A549 (cell line): ENCODE data around the gene ANGEL2. TPM values are rescaled to one million over a fixed set of nuclear protein-coding genes. Genes with fewer than 3 reads are reported as not detected.

Experiments
- ATAC-seq, 2 experiments: fragments of 200-7000 bp in 1 of 2; fragments of >200 bp in 1 of 2; cut with Nextera tagmentation in 1 of 2; cut with Tn5 transposase in 1 of 2; 3 replicates each; pipeline versions ENCODE4 v1.8.0 to v1.9.1; 2018 to 2020; ENCODE audit warnings: mild to moderate bottlenecking in 1 of 2, moderate library complexity in 1 of 2
- CTCF ChIA-PET: fragments of 300-600 bp; sonication (Branson Sonifier 250); formaldehyde crosslinking; extraction: SDS; loops from one replicate; lab custom pipeline; 2021; ENCODE audit warnings: antibody characterized with exemption, inconsistent platforms; lab: Yijun Ruan, JAX
- POLR2A ChIA-PET: fragments of 350-600 bp; formaldehyde crosslinking; extraction: SDS; loops from one replicate; lab custom pipeline; 2021; ENCODE audit warnings: antibody characterized with exemption, inconsistent platforms; lab: Yijun Ruan, JAX
- DNase-seq, 2 experiments: peaks; one replicate each; pipeline versions ENCODE4 v3.0.0 to v3.0.0-alpha.2; 2011 to 2016; ENCODE audit warnings: low read depth in 1 of 2, low spot score in 1 of 2
- FAIRE-seq: peaks from 2 replicates; lab custom pipeline; 2011; peaks lifted over from hg19 to GRCh38; lab: Jason Lieb, UNC
- H3K27ac ChIP-seq, 2 experiments: fragments of >200 bp; sonication (Bioruptor Twin); formaldehyde crosslinking; 3 replicates each; pipeline ENCODE4 v1.5.1; 2016 to 2017
- H3K4me1 ChIP-seq: fragments of >200 bp; sonication (Bioruptor Twin); formaldehyde crosslinking; 3 replicates; pipeline ENCODE4 v1.6.1; 2016
- H3K4me2 ChIP-seq: fragments of >200 bp; sonication (Bioruptor Twin); formaldehyde crosslinking; 3 replicates; pipeline ENCODE4 v1.6.1; 2016
- H3K4me3 ChIP-seq: fragments of >200 bp; sonication (Bioruptor Twin); formaldehyde crosslinking; 3 replicates; pipeline ENCODE4 v1.5.1; 2016
- H3K9me3 ChIP-seq: fragments of >200 bp; sonication (Bioruptor Twin); formaldehyde crosslinking; 3 replicates; pipeline ENCODE4 v1.6.1; 2016
- ATOH8 ChIP-seq: fragments of 250-450 bp; sonication (Bioruptor Pico); IDR thresholded peaks from 2 replicates; pipeline ENCODE4 v1.5.0; 2020; ENCODE audit warnings: low read depth, mild to moderate bottlenecking, moderate library complexity
- BCL3 ChIP-seq: fragments of >200 bp; sonication (Bioruptor Twin); formaldehyde crosslinking; IDR thresholded peaks from 3 replicates; pipeline ENCODE4 v1.6.1; 2016
- CBX8 ChIP-seq: fragments of 200-600 bp; sonication (generic); IDR thresholded peaks from 2 replicates; pipeline ENCODE4 v1.6.1; 2016
- CHD4 ChIP-seq: fragments of 200-600 bp; sonication (generic); IDR thresholded peaks from 2 replicates; pipeline ENCODE4 v1.6.1; 2016; ENCODE audit warnings: antibody characterized with exemption, mild to moderate bottlenecking, borderline replicate concordance
- CTCF ChIP-seq: fragments of >200 bp; sonication (Bioruptor Twin); formaldehyde crosslinking; IDR thresholded peaks from 3 replicates; pipeline ENCODE4 v1.5.1; 2016
- EHMT2 ChIP-seq: fragments of 200-600 bp; sonication (generic); IDR thresholded peaks from 2 replicates; pipeline ENCODE4 v1.6.1; 2016; ENCODE audit warnings: antibody characterized with exemption, low read depth, mild to moderate bottlenecking, moderate library complexity
- EP300 ChIP-seq, 2 experiments: fragments of >200 bp; sonication (Bioruptor Twin); formaldehyde crosslinking; IDR thresholded peaks; 2 replicates in 1 of 2; 3 replicates in 1 of 2; pipeline ENCODE4 v1.6.1; 2016 to 2017
- FOSL2 ChIP-seq, 2 experiments: fragments of 450-650 bp in 1 of 2; fragments of >200 bp in 1 of 2; sonication (Bioruptor Twin) in 1 of 2; formaldehyde crosslinking; IDR thresholded peaks; 2 replicates each; pipeline versions ENCODE4 v1.5.0 to v1.6.1; 2016 to 2020; ENCODE audit warnings: mild to moderate bottlenecking in 1 of 2, moderate library complexity in 1 of 2
- GATA3 ChIP-seq: IDR thresholded peaks from 2 replicates; pipeline ENCODE4 v1.6.1; 2012; ENCODE audit warnings: borderline replicate concordance
- HDAC2 ChIP-seq: fragments of 200-600 bp; sonication (generic); IDR thresholded peaks from 2 replicates; pipeline ENCODE4 v1.6.1; 2016
- HEYL ChIP-seq: fragments of 250-450 bp; sonication (Bioruptor Pico); IDR thresholded peaks from 2 replicates; pipeline ENCODE4 v1.8.0; 2021; ENCODE audit warnings: mild to moderate bottlenecking, moderate library complexity
- HOXA7 ChIP-seq: fragments of 250-450 bp; sonication (Bioruptor Pico); IDR thresholded peaks from 2 replicates; pipeline ENCODE4 v1.5.0; 2020; ENCODE audit warnings: mild to moderate bottlenecking, moderate library complexity
- HOXB13 ChIP-seq: fragments of 250-450 bp; sonication (Bioruptor Pico); IDR thresholded peaks from 2 replicates; pipeline ENCODE4 v1.5.0; 2020; ENCODE audit warnings: low read depth, mild to moderate bottlenecking, moderate library complexity
- HOXB5 ChIP-seq: fragments of 250-450 bp; sonication (Bioruptor Pico); IDR thresholded peaks from 2 replicates; pipeline ENCODE4 v1.5.0; 2020; ENCODE audit warnings: mild to moderate bottlenecking, moderate library complexity
- JUNB ChIP-seq: fragments of >200 bp; sonication (Bioruptor Twin); formaldehyde crosslinking; IDR thresholded peaks from 2 replicates; pipeline ENCODE4 v1.6.1; 2016
- KDM1A ChIP-seq: fragments of 200-600 bp; sonication (generic); IDR thresholded peaks from 2 replicates; pipeline ENCODE4 v1.6.1; 2016; ENCODE audit warnings: low read depth, mild to moderate bottlenecking
- MAX ChIP-seq: IDR thresholded peaks from 2 replicates; pipeline ENCODE4 v1.6.1; 2012
- MYC ChIP-seq: IDR thresholded peaks from 2 replicates; pipeline ENCODE4 v1.6.1; 2012; ENCODE audit warnings: mild to moderate bottlenecking, inconsistent platforms, low read length, improper control_type of control experiment, borderline replicate concordance
- NR3C1 ChIP-seq: fragments of >200 bp; sonication (Bioruptor Twin); formaldehyde crosslinking; IDR thresholded peaks from 3 replicates; pipeline ENCODE4 v1.6.1; 2017
- PBX3 ChIP-seq: IDR thresholded peaks from 2 replicates; pipeline ENCODE4 v1.6.1; 2012
- PHF8 ChIP-seq: fragments of 200-600 bp; sonication (generic); IDR thresholded peaks from 2 replicates; pipeline ENCODE4 v1.6.1; 2016; ENCODE audit warnings: low read depth, mild to moderate bottlenecking, antibody characterized with exemption, moderate library complexity, borderline replicate concordance
- RARB ChIP-seq: fragments of 250-450 bp; sonication (Bioruptor Pico); IDR thresholded peaks from 2 replicates; pipeline ENCODE4 v1.8.0; 2021; ENCODE audit warnings: mild to moderate bottlenecking, moderate library complexity
- RFX5 ChIP-seq: fragments of 450-650 bp; IDR thresholded peaks from 2 replicates; pipeline ENCODE4 v1.7.1; 2014; ENCODE audit warnings: antibody characterized with exemption, mild to moderate bottlenecking, moderate library complexity
- SREBF2 ChIP-seq: fragments of 450-650 bp; IDR thresholded peaks from 2 replicates; pipeline ENCODE4 v1.6.1; 2014; ENCODE audit warnings: mild to moderate bottlenecking, moderate library complexity
- ZC3H11A ChIP-seq: fragments of 450-650 bp; IDR thresholded peaks from 2 replicates; pipeline ENCODE4 v1.6.1; 2014; ENCODE audit warnings: antibody characterized with exemption, mild to moderate bottlenecking
- ZNF302 ChIP-seq: fragments of 250-450 bp; sonication (Bioruptor Pico); IDR thresholded peaks from 2 replicates; pipeline ENCODE4 v1.9.0; 2021; ENCODE audit warnings: inconsistent platforms, mild to moderate bottlenecking, moderate library complexity
- ZSCAN20 ChIP-seq: fragments of 250-450 bp; sonication (Bioruptor Pico); IDR thresholded peaks from 2 replicates; pipeline ENCODE4 v1.8.0; 2022; ENCODE audit warnings: mild to moderate bottlenecking, moderate library complexity
- WGBS: methylation state at CpG from one replicate; pipeline ENCODE4 v1.1.6; 2017; ENCODE audit errors: missing lambda C conversion rate; 5-methylcytosine and 5-hydroxymethylcytosine counted together
- polyA plus RNA-seq, 4 experiments: library from polyadenylated mRNA; depleted of rRNA in 3 of 4; stranded (reverse); fragments of >200 nt; fragmentation: RNase III in 1 of 4; extraction: RNeasy Plus Mini Kit Qiagen cat#74134 plus additional on column Dnase treatment in 1 of 4; gene quantifications; 2 replicates in 3 of 4; 3 replicates in 1 of 4; pipeline ENCODE4 v1.2.3, GENCODE V29; 2011 to 2017

Gene ANGEL2
- polyA plus RNA-seq, 2 of the 4 experiments (the other 2 are of a cell fraction), result 20.4 to 38.9 TPM

- no peak for ATAC-seq
- no peaks in the 10 kb centered on the region for H3K4me1 ChIP-seq
- no peaks in the 10 kb centered on the region for H3K9me3 ChIP-seq
- no peak for DNase-seq
- WGBS, result 71% methylated on average over 6 of the region's 6 CpGs
- no peak for FAIRE-seq
- no peak overlapping the region for H3K27ac ChIP-seq
- CTCF ChIA-PET, result interaction anchor here (1.0 kb wide), 1 partner anchor 20 kb away, joined by 3 read pairs; no protein-coding TSS in a partner anchor
- TF ChIP-seq JUNB (no peak), FOSL2 (IDR thresholded peaks at IDR 0.05) (no peak), FOSL2 (CRISPR knock-in tag; IDR thresholded peaks at IDR 0.05) (no peak), ZSCAN20 (CRISPR knock-in tag) (no peak), ATOH8 (CRISPR knock-in tag) (no peak), HEYL (CRISPR knock-in tag) (no peak)
- no peak overlapping the region for H3K4me2 ChIP-seq
- no peak overlapping the region for H3K4me3 ChIP-seq
- POLR2A ChIA-PET, result no interaction called here
Observed at GRCh38 chr1:212974711-212975110, 41.0 kb downstream of the ANGEL2 start.

GRCh38 chr1:212973899-212974298 lies 41.8 kb downstream of the ANGEL2 start:
- no peaks in the 10 kb centered on the region for H3K4me1 ChIP-seq
- ATAC-seq, result no peak
- WGBS, result 76% methylated on average over 8 of the region's 8 CpGs
- no peak overlapping the region for H3K27ac ChIP-seq
- TF ChIP-seq FOSL2 (IDR thresholded peaks at IDR 0.05) (no peak), FOSL2 (CRISPR knock-in tag; IDR thresholded peaks at IDR 0.05) (no peak), ZC3H11A (no peak), CBX8 (no peak), PHF8 (no peak), CTCF (no peak), PBX3 (no peak), CHD4 (no peak), SREBF2 (no peak), EP300 (IDR thresholded peaks at IDR 0.05) (no peak), HDAC2 (no peak), RARB (no peak), ZNF302 (CRISPR knock-in tag) (no peak), ATOH8 (CRISPR knock-in tag) (no peak)
- DNase-seq, result no peak
- ChIA-PET CTCF (interaction anchor here (1.0 kb wide), 1 partner anchor 21 kb away, joined by 3 read pairs; no protein-coding TSS in a partner anchor), POLR2A (no interaction called here)
- H3K4me3 ChIP-seq, result no peak overlapping the region
- no peaks in the 10 kb centered on the region for H3K9me3 ChIP-seq
- FAIRE-seq, result no peak
- no peak overlapping the region for H3K4me2 ChIP-seq

- Histone ChIP-seq H3K4me3 (no peak overlapping the region), H3K9me3 (no peaks in the 10 kb centered on the region), H3K27ac (no peak overlapping the region), H3K4me2 (no peak overlapping the region), H3K4me1 (no peaks in the 10 kb centered on the region)
- ATAC-seq (no peak), DNase-seq (no peak), FAIRE-seq (no peak)
- POLR2A ChIA-PET, result no interaction called here
- no peak for TF ChIP-seq RFX5
- no peak for TF ChIP-seq GATA3
- no peak for TF ChIP-seq PBX3
- TF ChIP-seq ZNF302 (CRISPR knock-in tag), result no peak
- TF ChIP-seq MAX, result no peak
- no peak for TF ChIP-seq NR3C1
- TF ChIP-seq EHMT2, result no peak
- no peak for TF ChIP-seq HOXB13 (CRISPR knock-in tag)
- TF ChIP-seq KDM1A, result no peak
- no peak for TF ChIP-seq MYC
- no peak for TF ChIP-seq HOXB5 (CRISPR knock-in tag)
- TF ChIP-seq HOXA7 (CRISPR knock-in tag), result no peak
- TF ChIP-seq BCL3, result no peak
- TF ChIP-seq HDAC2, result no peak
- WGBS, result 52% methylated on average over 4 of the region's 4 CpGs
- CTCF ChIA-PET, result interaction anchor here (0.8 kb wide), 1 partner anchor 12 kb away, joined by 3 read pairs; no protein-coding TSS in a partner anchor
Observed at GRCh38 chr1:212973426-212973825, 42.2 kb downstream of the ANGEL2 start.
